ENCODE results near the gene SLC38A2.

SLC38A2 gene

DNA sequence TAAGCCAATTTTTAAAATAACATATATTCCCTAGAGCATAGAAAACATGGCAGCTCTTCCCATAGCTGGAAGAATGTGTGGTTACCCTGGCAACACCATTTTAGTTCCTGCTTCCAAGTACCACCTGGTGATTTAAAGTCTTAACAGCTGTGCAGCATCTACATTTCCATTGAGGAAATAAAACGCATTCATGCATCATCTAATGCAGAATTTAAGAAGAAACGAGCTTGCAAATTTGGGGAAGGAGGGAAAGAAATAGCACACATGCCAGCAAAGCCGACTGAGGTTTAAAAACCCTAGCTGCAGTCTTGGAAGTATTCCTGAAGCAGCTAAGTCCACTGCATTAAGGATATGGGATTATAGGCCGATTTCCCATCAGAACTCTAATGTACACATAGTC is 22.8 kb upstream of the SLC38A2 start:
- DNase-seq (ENCODE audit: low spot score) = no peak

GRCh38 chr12:46391630-46392029 is 19.1 kb upstream of the SLC38A2 start:
- DNase-seq (ENCODE audit: low spot score) = no peak

DNA sequence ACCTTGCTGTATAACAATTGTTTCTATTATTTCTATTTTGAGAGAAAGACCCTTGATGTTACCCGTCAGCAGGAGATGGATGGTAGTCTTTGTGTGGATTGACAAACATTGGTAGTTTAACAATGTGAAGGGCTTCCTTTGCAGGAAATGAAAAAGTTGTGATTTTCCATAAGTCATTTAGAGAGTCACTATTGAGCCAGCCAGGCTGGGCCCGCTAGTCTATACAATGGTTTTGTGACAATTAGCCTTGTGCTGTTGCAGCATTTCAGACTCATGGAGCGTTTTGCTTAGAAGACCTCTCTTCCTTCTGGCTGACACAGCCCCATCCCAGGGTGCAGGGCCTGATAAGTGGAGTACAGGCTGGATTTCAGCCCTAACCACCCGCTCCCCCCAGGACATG is 18.3 kb upstream of the SLC38A2 start:
- no peak for DNase-seq (ENCODE audit: low spot score)

DNA sequence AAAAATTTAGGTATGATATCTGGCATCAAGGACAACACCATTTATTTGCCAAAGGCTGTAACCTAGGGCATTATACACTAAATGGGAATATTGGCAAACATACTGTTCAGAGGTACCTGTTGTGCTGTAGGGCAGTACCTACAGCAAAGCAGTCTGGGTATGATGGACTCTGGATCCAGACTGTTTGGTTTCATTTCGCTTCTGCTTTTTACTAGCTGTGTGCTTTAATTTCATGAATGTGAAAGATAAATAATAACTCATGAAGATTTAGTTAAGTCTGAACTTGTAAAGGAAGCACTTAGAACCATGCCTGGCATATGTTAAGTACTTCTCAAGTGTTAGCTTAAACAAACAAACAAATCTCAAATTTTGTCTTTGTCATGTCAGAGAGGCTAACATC is 17.7 kb upstream of the SLC38A2 start:
- DNase-seq (ENCODE audit: low spot score) = no peak

DNA sequence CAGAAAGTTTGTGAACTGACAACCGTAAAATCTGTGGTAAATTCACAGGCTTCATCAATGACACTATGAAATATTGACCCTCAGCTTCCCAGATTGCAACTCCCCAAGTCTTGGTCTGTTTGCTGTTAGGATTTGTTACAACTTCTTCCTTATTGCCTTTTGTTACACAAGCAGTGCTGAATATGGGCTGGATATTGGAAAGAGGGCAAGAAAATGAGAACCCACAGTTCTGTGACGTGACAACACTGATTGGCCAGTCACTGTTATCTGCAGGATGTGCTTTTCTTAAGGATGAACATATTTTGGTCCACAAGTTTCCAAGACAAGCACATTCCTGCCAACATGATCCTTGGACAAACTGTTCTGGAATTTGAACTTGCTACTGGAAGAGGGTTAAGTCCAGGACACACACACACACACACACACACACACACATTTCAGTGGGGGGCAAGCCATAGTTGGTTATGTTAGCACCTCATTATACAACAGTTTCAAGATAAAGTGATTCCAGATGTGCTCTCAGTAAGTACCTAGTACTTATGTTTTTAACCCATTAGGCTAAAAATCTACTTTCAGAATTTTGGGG is 16.6 kb upstream of the SLC38A2 start:
- DNase-seq (ENCODE audit: low spot score) = no peak

- DNase-seq (ENCODE audit: low spot score) = no peak
Observed at GRCh38 chr12:46388427-46389021, 16.0 kb upstream of the SLC38A2 start.

- no peak for DNase-seq (ENCODE audit: low spot score)
Observed at GRCh38 chr12:46387670-46388069, 15.1 kb upstream of the SLC38A2 start.

DNA sequence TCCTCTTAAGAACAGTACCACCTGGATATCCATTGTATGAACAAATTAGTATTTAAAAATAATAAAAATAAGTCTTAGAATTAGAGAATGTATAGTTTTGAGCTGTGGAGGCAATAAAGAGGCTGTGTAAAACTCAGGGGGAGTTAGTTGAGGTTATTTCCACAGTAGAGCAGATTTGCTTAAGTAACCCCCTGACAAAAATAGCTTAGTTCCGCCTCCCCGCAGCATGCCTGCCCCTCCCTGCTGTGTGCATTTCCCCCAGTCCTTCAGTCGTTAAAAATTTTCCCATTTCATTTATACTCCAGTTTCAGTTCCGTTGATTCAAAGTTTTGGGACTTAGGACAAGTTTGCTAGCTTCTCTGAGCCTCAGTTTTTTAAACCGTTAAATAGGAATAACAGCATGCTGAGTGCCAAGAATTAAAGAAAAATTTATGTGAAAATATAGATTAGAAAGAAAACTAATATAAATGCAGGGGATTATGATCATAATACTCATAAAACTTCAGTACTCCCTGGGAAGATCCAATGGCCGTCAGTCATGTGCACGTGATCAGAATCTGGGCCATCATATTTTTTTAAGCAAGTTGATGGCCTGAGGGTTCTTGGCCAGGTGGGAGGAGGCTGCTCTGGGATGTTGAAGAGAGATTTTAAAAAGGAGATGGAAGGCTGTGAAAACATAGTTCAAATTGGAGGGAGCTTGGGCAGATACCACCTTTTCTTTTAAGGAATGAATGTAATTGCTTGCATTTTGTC is 14.5 kb upstream of the SLC38A2 start:
- no peak for DNase-seq (ENCODE audit: low spot score)

GRCh38 chr12:46386360-46386867 is 13.8 kb upstream of the SLC38A2 start:
- no peak for DNase-seq (ENCODE audit: low spot score)

DNA sequence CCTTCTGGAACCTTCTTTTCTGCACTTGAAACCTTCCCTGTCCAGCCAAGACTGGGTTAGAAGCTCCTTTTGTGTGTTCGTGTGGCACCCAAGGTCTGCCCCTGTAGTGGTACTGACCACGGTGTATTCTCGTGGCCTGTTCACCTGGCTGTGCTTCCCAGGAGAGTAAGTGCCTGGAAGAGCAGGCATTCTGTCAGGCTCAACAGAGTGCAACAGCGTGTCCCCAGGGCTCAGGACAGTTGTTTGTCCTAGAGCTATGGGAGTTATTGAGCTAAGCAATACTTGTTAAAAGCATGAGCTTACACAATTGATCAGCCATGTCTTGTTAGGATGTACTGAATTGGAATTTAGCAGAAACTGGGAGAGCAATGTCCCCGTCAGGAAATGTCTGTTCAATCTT is 12.9 kb upstream of the SLC38A2 start:
- no peak for DNase-seq (ENCODE audit: low spot score)

- DNase-seq (ENCODE audit: low spot score) = no peak
Observed at GRCh38 chr12:46384451-46385309, 12.1 kb upstream of the SLC38A2 start.

DNA sequence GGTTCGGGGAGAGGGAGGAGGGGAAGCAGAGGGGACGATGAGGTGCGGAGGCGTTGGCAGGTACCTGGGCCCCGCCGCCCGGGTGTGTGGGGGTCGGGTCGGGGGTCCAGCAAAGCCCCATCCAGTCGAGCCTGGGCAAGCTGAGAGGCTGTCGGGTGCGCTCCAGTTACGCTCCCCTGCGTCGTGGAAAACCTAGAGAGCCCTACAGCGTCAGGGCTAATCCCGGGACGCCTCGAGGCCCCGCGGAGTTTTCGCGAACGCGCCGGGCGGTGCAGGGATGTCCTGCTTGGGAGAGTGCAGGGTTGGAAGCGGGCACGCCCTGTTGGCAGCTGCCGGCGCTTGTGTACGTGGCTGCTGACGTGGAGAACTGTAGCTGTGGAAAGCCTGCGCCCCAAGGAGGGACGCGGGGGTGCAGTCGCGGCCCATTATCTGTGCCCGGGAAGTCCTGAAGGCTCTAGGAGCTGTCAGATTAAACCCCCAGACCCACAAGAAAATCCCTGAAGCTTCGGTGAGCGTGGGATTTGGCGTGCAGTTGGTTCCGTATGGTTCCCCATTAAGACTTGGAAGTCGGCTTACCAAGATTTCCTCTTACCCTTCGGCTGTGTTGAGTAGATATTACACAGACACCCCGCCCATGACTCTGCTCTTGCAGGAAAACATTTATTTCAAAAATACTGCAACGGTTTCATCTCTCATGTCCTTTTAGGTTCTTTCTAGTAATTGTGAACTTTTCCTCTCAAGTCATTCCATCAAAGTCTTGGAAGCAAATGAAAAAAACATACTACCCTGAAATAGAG is 11.3 kb upstream of the SLC38A2 start:
- DNase-seq (ENCODE audit: low spot score) = peak; percentile 90

- peak; percentile 95 for DNase-seq (ENCODE audit: low spot score)
Observed at GRCh38 chr12:46382964-46383653, 10.5 kb upstream of the SLC38A2 start.

DNA sequence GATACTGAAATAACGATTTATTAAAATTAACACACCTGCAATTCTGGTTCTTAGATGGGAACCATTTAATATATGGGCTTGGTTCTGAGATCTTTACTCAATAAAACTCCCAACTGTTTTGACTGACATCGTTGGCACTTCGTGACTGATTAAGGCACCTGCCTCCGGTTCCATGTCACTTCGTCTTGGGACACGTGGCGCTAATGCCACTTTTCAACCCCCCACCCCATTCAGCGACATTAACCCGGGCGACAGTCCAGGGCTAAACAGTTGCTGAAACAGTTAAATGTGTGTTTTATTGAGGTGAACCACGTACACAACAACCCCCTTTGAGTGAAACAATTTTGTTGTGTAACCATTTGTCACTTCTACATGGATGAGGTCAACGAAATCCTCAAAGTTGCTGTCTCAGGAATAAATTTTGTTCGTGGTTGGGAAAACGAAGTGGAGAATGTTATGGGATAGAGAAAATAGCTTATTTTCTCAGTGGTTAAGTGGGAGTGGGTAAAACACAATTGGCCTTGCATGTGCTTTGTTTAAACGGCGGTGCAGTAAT is 9.9 kb upstream of the SLC38A2 start:
- DNase-seq (ENCODE audit: low spot score) = no peak

DNA sequence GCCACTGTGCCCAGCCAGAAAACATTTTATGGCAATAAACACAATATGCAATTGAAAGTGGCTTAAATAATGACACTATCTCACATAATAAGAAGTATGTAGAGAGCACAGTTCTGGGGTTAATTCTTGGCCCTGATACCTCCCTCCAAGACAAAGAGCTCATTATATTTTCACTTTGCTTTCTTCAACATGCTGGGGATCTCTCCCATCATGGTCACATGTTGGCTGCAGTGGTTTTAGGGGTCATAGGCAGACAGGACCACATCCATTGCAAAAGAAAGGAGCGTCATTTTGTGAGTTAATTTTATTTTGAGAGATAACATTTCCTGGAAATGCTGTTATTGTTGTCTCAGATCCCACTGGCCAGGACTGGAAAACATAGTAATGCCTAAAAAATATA is 8.3 kb upstream of the SLC38A2 start:
- no peak for DNase-seq (ENCODE audit: low spot score)

GRCh38 chr12:46380022-46380796 is 7.6 kb upstream of the SLC38A2 start:
- no peak for DNase-seq (ENCODE audit: low spot score)

DNA sequence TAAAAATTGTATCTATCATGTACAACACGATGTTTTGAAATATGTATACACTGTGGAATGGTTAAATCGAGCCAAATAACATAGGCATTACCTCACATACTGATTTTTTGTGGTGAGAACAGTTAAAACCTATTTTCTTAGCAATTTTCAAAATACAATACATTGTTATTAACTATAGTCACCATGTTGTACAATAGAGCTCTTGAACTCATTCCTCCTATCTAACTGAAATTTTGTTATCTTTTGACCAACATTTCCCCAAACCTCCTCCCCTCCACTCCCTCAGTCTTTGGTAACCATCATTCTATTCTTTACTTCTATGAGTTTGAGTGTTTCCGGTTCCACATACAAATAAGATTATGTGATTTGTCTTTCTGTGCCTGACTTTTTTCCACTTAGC is 6.8 kb upstream of the SLC38A2 start:
- no peak for DNase-seq (ENCODE audit: low spot score)

- DNase-seq (ENCODE audit: low spot score) = no peak
Observed at GRCh38 chr12:46378530-46378929, 6.0 kb upstream of the SLC38A2 start.

DNA sequence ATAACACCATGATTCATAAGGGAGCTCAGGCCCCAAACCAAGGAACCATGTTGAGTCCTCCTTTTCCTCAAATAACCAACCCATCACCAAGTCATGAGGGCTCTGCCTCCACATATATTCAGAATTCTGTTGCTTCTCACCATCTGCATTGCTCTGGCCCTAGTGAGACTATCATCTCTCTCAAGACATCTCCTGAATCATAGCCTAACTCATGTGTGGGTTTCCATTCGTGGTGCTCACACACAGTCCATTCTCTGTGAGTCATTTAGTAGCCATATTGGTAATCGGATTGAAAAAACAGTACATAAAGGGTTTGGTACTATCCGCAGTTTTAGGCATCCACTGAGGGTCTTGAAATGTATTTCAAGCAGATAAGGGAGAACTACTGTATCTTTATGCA is 5.1 kb upstream of the SLC38A2 start:
- DNase-seq (ENCODE audit: low spot score) = no peak

GRCh38 chr12:46376579-46376978 is 4.0 kb upstream of the SLC38A2 start:
- no peak for DNase-seq (ENCODE audit: low spot score)
